ENCODE data around the gene SPATA46. TPM values are rescaled to one million over a fixed set of nuclear protein-coding genes. Genes with fewer than 3 reads are reported as not detected.

Gene SPATA46
- total and polyA plus RNA-seq, 9 of the 15 experiments (the other 6 are each of a cell fraction or from before 2014, with no cell fraction given): 0.04 to 0.11 TPM; not detected in 7

- Histone ChIP-seq H3K79me2 (ENCODE audit: control insufficient read depth, insufficient read depth, low read length) (peaks cover 12% of the 10 kb centered on the region; the same call in 2 of the 3 replicates), H3K4me1 (replicated peaks in 1 of 2; ENCODE audit: control insufficient read depth in 2 of 2, insufficient read depth in 2 of 2, low read length in 2 of 2) (peaks cover 79 to 95% of the 10 kb centered on the region in 2 experiments), H3K27ac (ENCODE audit: extremely low read depth, low read depth, low read length) (peak overlapping the region; percentile 69; the same call in 2 of the 3 replicates), H2AFZ (ENCODE audit: low read depth, low read length) (0 out of 2 replicates have a peak overlapping the region, but pooled peaks have one; percentile 23), H3K9me1 (ENCODE audit: control insufficient read depth, insufficient read depth, low read length) (peaks cover 6% of the 10 kb centered on the region), H3K27me3 (ENCODE audit: control insufficient read depth in 2 of 2, insufficient read depth in 2 of 2, low read length in 2 of 2) (no peaks in the 10 kb centered on the region), H3K4me2 (ENCODE audit: insufficient read depth, low read length) (peak overlapping the region; percentile 73), H3K9me3 (replicated peaks; ENCODE audit: control insufficient read depth, insufficient read depth, low read depth, low read length) (no peaks in the 10 kb centered on the region), H3K9ac (ENCODE audit: insufficient read depth in 1 of 2, low read depth in 2 of 2, low read length in 2 of 2) (peak overlapping the region; percentile 45 to 56; a peak in 3 of 4 replicates), H4K20me1 (replicated peaks; ENCODE audit: control insufficient read depth, insufficient read depth, low read length) (no peaks in the 10 kb centered on the region), H3K36me3 (ENCODE audit: control insufficient read depth, insufficient read depth, low read length) (no peaks in the 10 kb centered on the region; the same call in 2 of the 3 replicates), H3K4me3 (no peak overlapping the region)
- no TSS peak for BruUV-seq (replicated peaks)
- ChIA-PET CTCF (ENCODE audit: low intra/inter-chr PET ratio) (no interaction called here), POLR2A (interaction anchor here (2.1 kb wide), 1 partner anchor 12 kb away, joined by 9 read pairs; no protein-coding TSS in a partner anchor)
- in situ Hi-C loops (cut with MboI): no loop called here
- ATAC-seq (no peak), FAIRE-seq (no peak), DNase-seq (ENCODE audit: extremely low read depth in 1 of 4, low spot score in 3 of 4) (no peak)
- WGBS (ENCODE audit: insufficient coverage, low coverage, missing lambda C conversion rate): 38% methylated on average over 3 of the region's 3 CpGs
- intact Hi-C loops (cut with micrococcal nuclease): no loop called here
- TF ChIP-seq MGA (IDR thresholded peaks at IDR 0.05): 0 out of 2 replicates have a peak, but pooled peaks have one; percentile 18
- 0 out of 4 replicates have a peak, but pooled peaks of 1 of the 2 experiments have one; percentile 49 for TF ChIP-seq MLX (CRISPR knock-in tag; conservative IDR thresholded peaks at IDR 0.05)
- TF ChIP-seq ZNF699 (CRISPR knock-in tag; IDR thresholded peaks at IDR 0.05; ENCODE audit: insufficient replicate concordance): no peak
- 0 out of 2 replicates have a peak, but pooled peaks have one; percentile 36 for TF ChIP-seq ETV5 (CRISPR knock-in tag; IDR thresholded peaks at IDR 0.05; ENCODE audit: low read depth)
- no peak for TF ChIP-seq PHF21A (IDR thresholded peaks at IDR 0.05; ENCODE audit: borderline replicate concordance, low read depth)
- TF ChIP-seq ID3 (CRISPR knock-in tag; IDR thresholded peaks at IDR 0.05): no peak
- peak; percentile 48 for TF ChIP-seq ID3 (tag; IDR thresholded peaks at IDR 0.05)
- TF ChIP-seq ESRRA (IDR thresholded peaks at IDR 0.05; ENCODE audit: borderline replicate concordance, low read depth): no peak
Observed at GRCh38 chr1:162385280-162385623, 8.6 kb upstream of the SPATA46 start.
